ENCODE results near the gene IMPACT. TPM values are rescaled to one million over a fixed set of nuclear protein-coding genes. Genes with fewer than 3 reads are reported as not detected.

IMPACT gene
- total RNA-seq, 2 experiments from 2014 or later = 14.1 to 14.7 TPM

- POLR2A ChIA-PET = no interaction called here
- Mint-ChIP-seq H3K27ac (no peak overlapping the region), H3K27me3 (no peaks in the 10 kb centered on the region), H3K9me3 (no peaks in the 10 kb centered on the region), H3K36me3 (peaks cover 13% of the 10 kb centered on the region), H3K4me3 (no peak overlapping the region), H3K4me1 (peaks cover 7% of the 10 kb centered on the region)
- ATAC-seq (ENCODE audit: low read depth) = no peak
- DNase-seq = no peak
These were observed 10.5 kb downstream of the IMPACT start for GRCh38 chr18:24436939-24437338.

GRCh38 chr18:24443870-24444269, 17.4 kb downstream of the IMPACT start:
- H3K4me1 Mint-ChIP-seq = peaks cover 12% of the 10 kb centered on the region
- ATAC-seq (ENCODE audit: low read depth) = no peak
- no peak overlapping the region for H3K27ac Mint-ChIP-seq
- H3K4me3 Mint-ChIP-seq = no peak overlapping the region
- POLR2A ChIA-PET = no interaction called here
- no peak for DNase-seq
- H3K9me3 Mint-ChIP-seq = no peaks in the 10 kb centered on the region
- H3K27me3 Mint-ChIP-seq = no peaks in the 10 kb centered on the region
- H3K36me3 Mint-ChIP-seq = peaks cover 25% of the 10 kb centered on the region

- Mint-ChIP-seq H3K36me3 (peaks cover 22% of the 10 kb centered on the region), H3K9me3 (no peaks in the 10 kb centered on the region), H3K27ac (no peak overlapping the region), H3K4me1 (peaks cover 12% of the 10 kb centered on the region), H3K27me3 (no peaks in the 10 kb centered on the region), H3K4me3 (no peak overlapping the region)
- DNase-seq (no peak), ATAC-seq (ENCODE audit: low read depth) (no peak)
- POLR2A ChIA-PET = no interaction called here
These were observed 20.0 kb downstream of the IMPACT start for GRCh38 chr18:24446453-24446852.

GRCh38 chr18:24446953-24447538, 20.6 kb downstream of the IMPACT start:
- no peaks in the 10 kb centered on the region for H3K9me3 Mint-ChIP-seq
- H3K4me3 Mint-ChIP-seq = no peak overlapping the region
- no peak for ATAC-seq (ENCODE audit: low read depth)
- no peak for DNase-seq
- peaks cover 12% of the 10 kb centered on the region for H3K4me1 Mint-ChIP-seq
- H3K36me3 Mint-ChIP-seq = peaks cover 17% of the 10 kb centered on the region
- no peak overlapping the region for H3K27ac Mint-ChIP-seq
- POLR2A ChIA-PET = no interaction called here
- H3K27me3 Mint-ChIP-seq = no peaks in the 10 kb centered on the region

GRCh38 chr18:24447961-24448360, 21.5 kb downstream of the IMPACT start:
- no peak overlapping the region for H3K27ac Mint-ChIP-seq
- ATAC-seq (ENCODE audit: low read depth) = no peak
- H3K4me3 Mint-ChIP-seq = no peak overlapping the region
- peaks cover 12% of the 10 kb centered on the region for H3K4me1 Mint-ChIP-seq
- POLR2A ChIA-PET = no interaction called here
- no peaks in the 10 kb centered on the region for H3K27me3 Mint-ChIP-seq
- DNase-seq = no peak
- H3K9me3 Mint-ChIP-seq = no peaks in the 10 kb centered on the region
- peaks cover 17% of the 10 kb centered on the region for H3K36me3 Mint-ChIP-seq

GRCh38 chr18:24456549-24456948, 30.1 kb downstream of the IMPACT start:
- Mint-ChIP-seq H3K27me3 (no peaks in the 10 kb centered on the region), H3K4me3 (no peak overlapping the region), H3K36me3 (peaks cover 4% of the 10 kb centered on the region), H3K9me3 (no peaks in the 10 kb centered on the region), H3K4me1 (peaks cover 5% of the 10 kb centered on the region), H3K27ac (no peak overlapping the region)
- ATAC-seq (ENCODE audit: low read depth) (no peak), DNase-seq (no peak)
- POLR2A ChIA-PET = no interaction called here

- Mint-ChIP-seq H3K36me3 (peaks cover 4% of the 10 kb centered on the region), H3K9me3 (no peaks in the 10 kb centered on the region), H3K27me3 (no peaks in the 10 kb centered on the region), H3K4me1 (peaks cover 5% of the 10 kb centered on the region), H3K4me3 (no peak overlapping the region), H3K27ac (peak overlapping the region; percentile 53)
- ATAC-seq (ENCODE audit: low read depth) (no peak), DNase-seq (no peak)
- POLR2A ChIA-PET = no interaction called here
These were observed 33.3 kb downstream of the IMPACT start for GRCh38 chr18:24459772-24460171.

GRCh38 chr18:24460388-24460787, 33.9 kb downstream of the IMPACT start, which contains the start of gene HRH4:
Gene HRH4 (plus strand): TSS chr18:24460637. CDS start chr18:24460729, 92 bp downstream.
- H3K9me3 Mint-ChIP-seq = no peaks in the 10 kb centered on the region
- DNase-seq = no peak
- ATAC-seq (ENCODE audit: low read depth) = no peak
- H3K4me1 Mint-ChIP-seq = peaks cover 5% of the 10 kb centered on the region
- POLR2A ChIA-PET = no interaction called here
- H3K36me3 Mint-ChIP-seq = peaks cover under 1% of the 10 kb centered on the region
- no peaks in the 10 kb centered on the region for H3K27me3 Mint-ChIP-seq
- no peak within 1 kb of the TSS for H3K4me3 Mint-ChIP-seq
- H3K27ac Mint-ChIP-seq = peak within 1 kb of the TSS; percentile 53

- peaks cover 5% of the 10 kb centered on the region for H3K4me1 Mint-ChIP-seq
- H3K4me3 Mint-ChIP-seq = no peak overlapping the region
- no peaks in the 10 kb centered on the region for H3K36me3 Mint-ChIP-seq
- POLR2A ChIA-PET = no interaction called here
- ATAC-seq (ENCODE audit: low read depth) (no peak), DNase-seq (no peak)
- no peaks in the 10 kb centered on the region for H3K9me3 Mint-ChIP-seq
- H3K27ac Mint-ChIP-seq = no peak overlapping the region
- H3K27me3 Mint-ChIP-seq = peaks cover under 1% of the 10 kb centered on the region
These were observed 35.5 kb downstream of the IMPACT start for GRCh38 chr18:24461996-24462395.

GRCh38 chr18:24462838-24463775, 36.6 kb downstream of the IMPACT start:
- DNase-seq (no peak), ATAC-seq (ENCODE audit: low read depth) (no peak)
- Mint-ChIP-seq H3K4me1 (peaks cover 6% of the 10 kb centered on the region), H3K4me3 (no peak overlapping the region), H3K27ac (no peak overlapping the region), H3K27me3 (peaks cover 3% of the 10 kb centered on the region), H3K9me3 (no peaks in the 10 kb centered on the region), H3K36me3 (no peaks in the 10 kb centered on the region)
- POLR2A ChIA-PET = no interaction called here

GRCh38 chr18:24465486-24465885, 39.0 kb downstream of the IMPACT start:
- POLR2A ChIA-PET = no interaction called here
- Mint-ChIP-seq H3K27me3 (peaks cover 3% of the 10 kb centered on the region), H3K27ac (no peak overlapping the region), H3K4me3 (no peak overlapping the region), H3K4me1 (peaks cover 4% of the 10 kb centered on the region), H3K9me3 (no peaks in the 10 kb centered on the region), H3K36me3 (no peaks in the 10 kb centered on the region)
- ATAC-seq (ENCODE audit: low read depth) (no peak), DNase-seq (no peak)

GRCh38 chr18:24466771-24467170, 40.3 kb downstream of the IMPACT start:
- peaks cover 3% of the 10 kb centered on the region for H3K27me3 Mint-ChIP-seq
- peaks cover 1% of the 10 kb centered on the region for H3K4me1 Mint-ChIP-seq
- H3K27ac Mint-ChIP-seq = no peak overlapping the region
- H3K9me3 Mint-ChIP-seq = no peaks in the 10 kb centered on the region
- DNase-seq = no peak
- POLR2A ChIA-PET = no interaction called here
- ATAC-seq (ENCODE audit: low read depth) = no peak
- H3K4me3 Mint-ChIP-seq = no peak overlapping the region
- H3K36me3 Mint-ChIP-seq = no peaks in the 10 kb centered on the region

- Mint-ChIP-seq H3K27ac (no peak overlapping the region), H3K27me3 (peaks cover 3% of the 10 kb centered on the region), H3K36me3 (no peaks in the 10 kb centered on the region), H3K4me3 (no peak overlapping the region), H3K9me3 (no peaks in the 10 kb centered on the region), H3K4me1 (peaks cover 1% of the 10 kb centered on the region)
- POLR2A ChIA-PET = no interaction called here
- DNase-seq = no peak
- no peak for ATAC-seq (ENCODE audit: low read depth)
These were observed 43.6 kb downstream of the IMPACT start for GRCh38 chr18:24470022-24470618.

- H3K4me1 Mint-ChIP-seq = peaks cover 1% of the 10 kb centered on the region
- H3K36me3 Mint-ChIP-seq = no peaks in the 10 kb centered on the region
- POLR2A ChIA-PET = no interaction called here
- peaks cover 8% of the 10 kb centered on the region for H3K27me3 Mint-ChIP-seq
- H3K27ac Mint-ChIP-seq = no peak overlapping the region
- no peaks in the 10 kb centered on the region for H3K9me3 Mint-ChIP-seq
- H3K4me3 Mint-ChIP-seq = no peak overlapping the region
- no peak for ATAC-seq (ENCODE audit: low read depth)
- no peak for DNase-seq
These were observed 44.3 kb downstream of the IMPACT start for GRCh38 chr18:24470805-24471204.

Measured in activated naive CD8-positive, alpha-beta T cell treated with anti-CD3 and anti-CD28 coated beads, Interleukin-2, amount 10 ng/mL, durations not matched to agents 7 days and 5 days (primary cell).